Stimulated activated naive CD8-positive, alpha-beta T cell treated with anti-CD3 and anti-CD28 coated beads, Interleukin-15, Interleukin-2, amounts not matched to agents 100 ng/mL and 50 ng/mL, for 24 hours (primary cell): ENCODE data around the gene GPR107.

Experiments used
- H3K27ac Mint-ChIP-seq: one replicate; pipeline ENCODE4 v1.8.0; 2021; ENCODE audit warnings: mild to moderate bottlenecking, mixed read lengths
- H3K27me3 Mint-ChIP-seq: one replicate; pipeline ENCODE4 v1.8.0; 2021; ENCODE audit warnings: mixed read lengths
- H3K36me3 Mint-ChIP-seq: one replicate; pipeline ENCODE4 v1.8.0; 2021; ENCODE audit warnings: low read depth, mixed read lengths
- H3K4me1 Mint-ChIP-seq: one replicate; pipeline ENCODE4 v1.8.0; 2021; ENCODE audit warnings: low read depth, mixed read lengths
- H3K4me3 Mint-ChIP-seq: one replicate; pipeline ENCODE4 v1.8.0; 2021; ENCODE audit warnings: mild to moderate bottlenecking, mixed read lengths
- H3K9me3 Mint-ChIP-seq: one replicate; pipeline ENCODE4 v1.8.0; 2021; ENCODE audit warnings: mixed read lengths

GPR107 gene

DNA sequence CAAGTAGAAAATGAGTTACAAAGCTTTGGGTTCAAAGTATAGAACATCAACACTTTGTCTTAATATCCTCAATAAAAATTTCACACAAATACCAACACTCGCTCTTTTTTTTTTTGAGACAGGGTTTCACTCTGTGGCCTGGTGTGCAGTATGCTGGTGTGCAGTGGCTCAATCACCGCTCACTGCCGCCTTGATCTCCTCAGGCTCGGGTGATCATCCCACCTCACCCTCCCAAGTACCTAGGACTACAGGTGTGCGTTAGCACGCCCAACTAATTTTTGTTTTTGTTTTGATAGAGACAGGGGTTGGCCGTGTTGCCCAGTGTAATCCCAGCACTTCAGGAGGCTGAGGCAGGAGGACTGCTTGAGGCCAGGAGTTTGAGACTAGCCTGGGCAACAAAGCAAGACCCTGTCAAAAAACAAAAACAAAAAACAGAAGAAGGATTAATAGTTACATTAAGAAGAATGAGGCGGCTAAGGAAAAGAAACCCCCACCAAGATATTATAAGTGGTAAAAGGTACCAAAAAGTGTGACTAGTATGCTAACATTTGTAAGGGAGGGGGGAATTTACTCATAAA lies 31.1 kb upstream of the GPR107 start:
- Mint-ChIP-seq H3K36me3 (peaks cover 55% of the 10 kb centered on the region), H3K9me3 (no peaks in the 10 kb centered on the region), H3K4me1 (peaks cover 100% of the 10 kb centered on the region), H3K27me3 (no peaks in the 10 kb centered on the region), H3K27ac (peak overlapping the region; percentile 96), H3K4me3 (peak overlapping the region; percentile 56)

- Mint-ChIP-seq H3K4me3 (peak overlapping the region; percentile 50), H3K9me3 (no peaks in the 10 kb centered on the region), H3K4me1 (peaks cover 100% of the 10 kb centered on the region), H3K36me3 (peaks cover 54% of the 10 kb centered on the region), H3K27me3 (no peaks in the 10 kb centered on the region), H3K27ac (peak overlapping the region; percentile 96)
These were observed 30.4 kb upstream of the GPR107 start for GRCh38 chr9:130023144-130023787.

DNA sequence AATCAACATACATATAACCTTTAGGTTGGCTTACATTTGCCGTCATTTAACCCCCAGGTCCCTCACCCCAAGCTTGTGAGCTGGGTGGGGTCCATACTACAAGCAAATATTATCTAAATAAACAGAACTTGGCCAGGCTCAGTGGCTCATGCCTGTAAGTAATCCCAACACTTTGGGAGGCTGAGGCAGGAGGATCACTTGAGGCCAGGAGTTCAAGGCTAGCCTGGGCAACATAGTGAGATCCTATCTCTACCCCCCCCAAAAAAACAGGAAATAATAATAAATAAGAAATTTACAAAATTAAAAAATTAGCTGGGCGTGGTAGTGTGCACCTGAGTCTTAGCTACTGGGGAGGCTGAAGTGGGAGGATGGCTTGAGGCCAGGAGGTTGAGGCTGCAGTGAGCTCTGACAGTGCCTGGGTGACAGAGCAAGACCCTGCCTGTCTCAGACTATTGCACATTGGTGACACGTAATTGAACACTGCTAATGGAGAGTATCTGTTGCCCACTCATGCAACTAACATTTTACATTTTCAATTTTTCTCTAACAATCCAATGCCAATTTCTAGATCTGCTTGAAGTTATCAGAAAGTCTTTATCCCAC lies 29.6 kb upstream of the GPR107 start:
- Mint-ChIP-seq H3K27ac (peak overlapping the region; percentile 96), H3K9me3 (no peaks in the 10 kb centered on the region), H3K36me3 (peaks cover 61% of the 10 kb centered on the region), H3K27me3 (no peaks in the 10 kb centered on the region), H3K4me3 (peak overlapping the region; percentile 50), H3K4me1 (peaks cover 100% of the 10 kb centered on the region)

DNA sequence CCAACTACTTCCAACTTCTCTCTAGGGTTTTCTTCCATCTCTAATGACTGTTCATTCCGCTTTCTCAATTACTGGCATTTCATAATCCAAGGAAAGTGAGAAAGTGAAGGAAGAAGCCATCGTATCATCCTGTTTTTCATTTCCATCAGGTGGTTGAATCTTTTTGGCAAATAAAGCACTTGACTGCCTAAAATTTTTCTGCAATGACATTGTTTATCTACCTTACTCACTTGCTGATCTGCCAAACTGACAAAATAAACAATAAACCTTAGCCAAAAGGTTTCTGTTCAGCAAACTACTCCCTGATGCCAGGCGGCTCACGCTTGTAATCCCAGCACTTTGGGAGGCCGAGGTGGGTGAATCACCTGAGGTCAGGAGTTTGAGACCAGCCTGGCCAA lies 29.1 kb upstream of the GPR107 start:
- H3K4me3 Mint-ChIP-seq = peak overlapping the region; percentile 9
- peaks cover 61% of the 10 kb centered on the region for H3K36me3 Mint-ChIP-seq
- peaks cover 100% of the 10 kb centered on the region for H3K4me1 Mint-ChIP-seq
- H3K27me3 Mint-ChIP-seq = no peaks in the 10 kb centered on the region
- H3K9me3 Mint-ChIP-seq = no peaks in the 10 kb centered on the region
- peak overlapping the region; percentile 96 for H3K27ac Mint-ChIP-seq

GRCh38 chr9:130026583-130027340 lies 26.9 kb upstream of the GPR107 start:
- H3K36me3 Mint-ChIP-seq = peaks cover 45% of the 10 kb centered on the region

DNA sequence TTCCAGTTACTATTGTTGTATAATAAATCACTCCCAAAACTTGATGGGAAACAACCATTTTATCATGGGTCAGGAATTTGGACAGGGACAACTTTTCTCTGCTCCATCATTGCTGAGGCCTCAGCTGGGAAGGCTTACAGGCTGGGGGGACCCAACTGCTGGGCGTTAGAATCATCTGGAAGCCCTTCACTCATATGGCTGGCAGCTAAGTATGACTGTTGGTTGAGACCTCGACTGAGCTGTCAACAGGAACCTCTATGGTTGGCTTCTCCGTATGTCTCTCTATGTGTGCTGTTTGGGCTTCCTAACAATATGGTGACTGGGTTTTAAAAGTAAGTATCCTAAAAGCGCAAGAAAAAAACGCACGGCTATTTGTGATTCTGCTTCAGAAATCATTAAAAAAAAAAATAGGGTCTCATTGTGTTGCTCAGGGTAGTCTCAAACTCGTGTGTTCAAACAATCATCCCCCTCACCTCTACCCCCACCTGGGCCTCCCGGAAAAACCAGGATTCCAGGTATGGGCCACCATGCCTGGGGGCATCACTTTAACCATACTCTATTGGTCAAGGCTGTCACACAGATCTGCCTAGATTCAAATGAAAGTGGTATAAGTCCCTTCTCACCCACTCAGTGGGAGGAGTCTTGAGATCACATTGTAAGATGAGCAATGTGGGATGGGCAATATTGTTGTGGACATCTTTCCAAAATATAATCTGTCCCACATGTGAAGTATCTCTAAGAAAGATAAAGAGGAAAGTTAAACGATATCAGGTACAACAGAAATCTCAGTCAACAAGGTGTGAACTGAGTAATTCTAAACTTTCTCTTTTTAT lies 26.0 kb upstream of the GPR107 start:
- Mint-ChIP-seq H3K9me3 (no peaks in the 10 kb centered on the region), H3K4me1 (peaks cover 100% of the 10 kb centered on the region), H3K27ac (peak overlapping the region; percentile 97), H3K4me3 (peak overlapping the region; percentile 57), H3K36me3 (peaks cover 47% of the 10 kb centered on the region), H3K27me3 (no peaks in the 10 kb centered on the region)

More at GRCh38 chr9:130026583-130027340, 26.9 kb upstream of the GPR107 start:
- no peaks in the 10 kb centered on the region for H3K9me3 Mint-ChIP-seq
- peaks cover 100% of the 10 kb centered on the region for H3K4me1 Mint-ChIP-seq
- H3K27me3 Mint-ChIP-seq = no peaks in the 10 kb centered on the region
- peak overlapping the region; percentile 43 for H3K4me3 Mint-ChIP-seq
- peak overlapping the region; percentile 97 for H3K27ac Mint-ChIP-seq

DNA sequence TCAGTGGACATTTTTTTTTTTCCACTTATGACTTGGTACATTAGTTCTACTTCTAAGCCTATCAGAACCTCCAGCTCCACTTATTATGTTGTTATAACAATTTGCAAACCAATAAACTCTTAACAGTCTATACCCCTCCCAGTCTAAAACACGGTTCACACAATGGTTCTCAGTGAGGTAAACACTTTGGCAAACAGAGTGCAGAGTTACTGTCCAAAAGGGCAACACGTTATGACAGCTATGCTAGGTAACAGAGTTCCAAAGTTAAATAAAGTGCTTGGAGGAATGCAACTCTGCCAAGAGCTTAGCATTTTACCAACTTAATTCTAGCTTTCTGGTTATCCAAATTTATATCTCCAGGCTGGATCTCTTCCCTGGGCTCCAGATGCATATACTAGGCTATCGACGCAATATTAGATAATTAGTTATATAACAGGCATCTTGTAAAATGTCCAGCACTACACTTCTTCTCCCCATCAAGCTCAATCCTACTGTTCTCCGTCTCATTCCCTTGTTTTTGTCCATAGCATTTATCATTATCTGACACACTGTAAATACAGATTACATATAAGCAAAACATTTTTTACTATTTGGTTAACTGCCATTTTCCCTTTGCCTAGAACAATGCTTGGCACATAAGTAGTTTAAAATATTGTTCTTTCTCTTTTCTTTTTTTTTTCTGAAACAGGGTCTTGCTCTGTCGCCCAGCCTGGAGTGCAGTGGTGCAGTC lies 25.0 kb upstream of the GPR107 start:
- H3K27me3 Mint-ChIP-seq = no peaks in the 10 kb centered on the region
- peaks cover 100% of the 10 kb centered on the region for H3K4me1 Mint-ChIP-seq
- H3K36me3 Mint-ChIP-seq = peaks cover 52% of the 10 kb centered on the region
- peak overlapping the region; percentile 97 for H3K27ac Mint-ChIP-seq
- no peaks in the 10 kb centered on the region for H3K9me3 Mint-ChIP-seq
- peak overlapping the region; percentile 51 for H3K4me3 Mint-ChIP-seq

GRCh38 chr9:130029223-130029973 lies 24.3 kb upstream of the GPR107 start:
- Mint-ChIP-seq H3K4me3 (peak overlapping the region; percentile 51), H3K4me1 (peaks cover 100% of the 10 kb centered on the region), H3K36me3 (peaks cover 54% of the 10 kb centered on the region), H3K9me3 (no peaks in the 10 kb centered on the region), H3K27me3 (no peaks in the 10 kb centered on the region), H3K27ac (peak overlapping the region; percentile 97)

- Mint-ChIP-seq H3K27ac (peak overlapping the region; percentile 97), H3K27me3 (no peaks in the 10 kb centered on the region), H3K4me1 (peaks cover 100% of the 10 kb centered on the region), H3K4me3 (peak overlapping the region; percentile 61), H3K36me3 (peaks cover 59% of the 10 kb centered on the region), H3K9me3 (no peaks in the 10 kb centered on the region)
These were observed 23.0 kb upstream of the GPR107 start for GRCh38 chr9:130030651-130031127.

GRCh38 chr9:130034570-130034969 lies 19.1 kb upstream of the GPR107 start:
- H3K4me3 Mint-ChIP-seq = peak overlapping the region; percentile 70
- H3K9me3 Mint-ChIP-seq = no peaks in the 10 kb centered on the region
- H3K4me1 Mint-ChIP-seq = peaks cover 96% of the 10 kb centered on the region
- peaks cover 42% of the 10 kb centered on the region for H3K36me3 Mint-ChIP-seq
- H3K27ac Mint-ChIP-seq = peak overlapping the region; percentile 95
- no peaks in the 10 kb centered on the region for H3K27me3 Mint-ChIP-seq

DNA sequence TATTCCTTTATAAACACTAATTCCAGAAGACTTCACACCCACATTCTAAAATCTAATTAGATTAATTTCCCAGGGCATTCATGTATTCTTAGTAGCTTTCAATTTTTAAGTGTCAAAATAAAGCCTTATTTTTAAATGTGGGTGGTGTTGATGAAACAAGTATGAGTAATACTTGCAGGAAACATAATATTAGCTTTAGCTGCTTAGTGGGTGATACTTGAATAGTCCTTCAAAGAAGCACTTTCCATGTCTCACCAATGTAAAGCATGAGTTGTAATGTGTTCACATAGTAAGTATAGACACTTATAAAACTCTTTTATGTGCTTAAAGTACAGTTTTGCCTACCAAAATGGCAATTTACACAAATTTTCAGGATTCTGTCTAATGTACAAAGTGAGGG lies 17.6 kb upstream of the GPR107 start:
- Mint-ChIP-seq H3K4me1 (peaks cover 88% of the 10 kb centered on the region), H3K4me3 (peak overlapping the region; percentile 96)

GRCh38 chr9:130039528-130040147 lies 14.1 kb upstream of the GPR107 start:
- Mint-ChIP-seq H3K27me3 (no peaks in the 10 kb centered on the region), H3K36me3 (peaks cover 36% of the 10 kb centered on the region), H3K4me1 (peaks cover 67% of the 10 kb centered on the region), H3K9me3 (no peaks in the 10 kb centered on the region), H3K27ac (peak overlapping the region; percentile 95), H3K4me3 (peak overlapping the region; percentile 96)

More for the DNA sequence above, 17.6 kb upstream of the GPR107 start:
- Mint-ChIP-seq H3K27ac (peak overlapping the region; percentile 95), H3K36me3 (peaks cover 44% of the 10 kb centered on the region), H3K9me3 (no peaks in the 10 kb centered on the region), H3K27me3 (no peaks in the 10 kb centered on the region)
